ENCODE results near the gene NR2F1.

The NR2F1 gene

DNA sequence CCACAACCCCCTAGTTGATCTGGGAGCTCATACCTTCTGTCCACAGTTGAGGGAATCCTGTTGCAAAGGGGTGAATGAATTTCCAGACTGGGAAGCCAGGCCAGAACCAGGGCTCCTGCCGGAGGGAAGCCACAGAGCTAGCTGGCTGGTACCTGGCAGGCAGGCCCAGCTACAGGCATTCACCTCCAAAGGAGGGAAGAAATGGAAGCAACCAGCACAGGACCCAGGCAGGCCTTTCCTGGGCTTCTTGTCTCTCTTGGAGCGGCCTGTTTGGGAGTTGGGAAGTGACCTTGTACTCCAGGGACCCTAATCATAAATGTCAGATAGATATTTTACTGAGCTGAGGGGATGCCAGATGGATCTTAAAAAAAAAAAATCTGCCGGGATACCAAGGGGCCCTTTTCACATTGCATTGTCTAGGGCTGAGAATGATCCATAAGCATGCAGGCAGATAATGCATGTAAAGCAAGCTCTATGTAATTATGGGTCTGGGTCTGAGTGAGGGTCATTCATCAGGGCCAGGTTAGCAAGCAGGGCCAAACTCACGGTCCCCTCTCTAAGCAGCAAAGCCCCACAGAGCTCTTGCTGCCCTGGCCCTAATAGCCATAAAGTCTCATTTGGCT, 8.4 kb downstream of the NR2F1 start:
- DNase-seq: no peak

DNA sequence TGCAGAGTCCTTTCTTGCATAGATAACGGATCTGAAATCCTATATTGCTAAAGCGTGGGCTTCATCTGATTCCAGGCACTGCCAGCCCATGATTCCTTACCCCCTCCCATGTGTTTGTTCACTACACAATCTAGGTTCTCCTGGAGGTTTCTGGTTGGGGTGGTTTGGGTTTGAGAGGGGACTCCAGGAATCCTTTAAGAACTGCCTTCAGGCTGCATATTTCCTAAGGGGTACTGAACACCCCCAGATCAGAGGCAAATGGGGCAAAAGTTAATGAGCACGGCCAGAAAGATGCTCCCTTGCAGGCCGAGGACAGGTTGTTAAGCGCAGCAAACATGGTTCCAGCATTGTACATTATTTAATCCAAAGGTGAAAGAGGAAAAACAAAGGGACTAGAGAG, 9.9 kb downstream of the NR2F1 start:
- no peak for DNase-seq

DNA sequence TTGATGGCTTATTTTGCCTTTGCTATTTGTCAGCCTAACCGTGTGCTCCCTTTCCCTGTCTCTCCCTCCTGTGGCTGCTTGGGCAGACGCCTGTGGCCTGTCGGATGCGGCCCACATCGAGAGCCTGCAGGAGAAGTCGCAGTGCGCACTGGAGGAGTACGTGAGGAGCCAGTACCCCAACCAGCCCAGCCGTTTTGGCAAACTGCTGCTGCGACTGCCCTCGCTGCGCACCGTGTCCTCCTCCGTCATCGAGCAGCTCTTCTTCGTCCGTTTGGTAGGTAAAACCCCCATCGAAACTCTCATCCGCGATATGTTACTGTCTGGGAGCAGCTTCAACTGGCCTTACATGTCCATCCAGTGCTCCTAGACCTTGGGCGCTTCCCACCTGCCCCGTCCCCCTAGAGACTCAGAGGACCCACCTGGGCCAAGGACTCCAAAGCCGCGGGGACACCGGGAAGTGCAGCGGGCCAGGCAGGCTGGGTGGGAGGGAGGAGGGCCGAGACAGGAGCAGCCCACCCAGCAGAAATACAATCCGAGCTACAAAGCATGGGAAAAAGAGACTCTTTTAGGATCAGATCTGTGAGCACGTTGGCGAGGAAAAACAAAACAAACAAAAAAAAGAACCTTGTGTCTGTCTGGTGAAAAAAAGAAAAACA, 10.6 kb downstream of the NR2F1 start:
- DNase-seq: no peak

DNA sequence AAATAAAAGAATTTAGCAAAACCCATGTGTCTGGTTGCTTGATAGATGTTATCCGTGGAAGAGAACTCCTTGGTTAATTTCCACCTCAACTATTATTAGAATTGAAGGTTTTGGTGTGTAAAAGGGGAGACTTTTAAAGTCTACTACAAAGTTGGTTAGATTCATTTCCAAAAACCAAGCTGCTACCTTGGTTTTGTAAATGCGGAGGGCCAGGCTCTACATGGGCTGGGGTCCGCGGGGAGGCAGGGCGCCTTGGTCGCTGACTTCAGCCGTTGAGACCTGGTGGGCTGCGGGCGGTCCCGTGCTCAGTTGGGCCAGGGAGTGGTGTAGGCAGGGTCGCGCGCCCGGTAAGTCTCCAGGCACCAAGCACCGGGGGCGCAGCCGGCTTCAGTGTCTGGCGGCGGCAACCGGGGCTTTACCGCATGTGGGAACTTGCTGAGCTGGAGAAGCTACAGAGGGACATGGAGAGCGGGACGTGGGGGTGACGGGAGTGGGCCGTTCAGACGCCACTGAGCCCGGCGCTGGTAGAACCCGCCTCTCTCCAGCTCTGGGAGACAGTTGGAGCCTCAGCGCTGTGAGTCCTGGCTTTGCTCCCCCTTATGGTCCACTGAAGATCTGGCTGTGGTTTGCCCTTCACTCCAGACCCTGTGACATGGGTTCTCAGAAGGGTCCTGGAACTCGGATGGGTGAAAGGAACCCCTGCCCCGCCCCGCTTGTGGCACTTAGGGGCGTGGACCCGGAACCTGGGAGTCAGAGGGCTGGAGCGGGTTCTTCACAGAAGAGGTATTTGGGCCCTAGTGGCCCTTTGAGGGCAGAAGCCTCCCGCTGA, 11.8 kb downstream of the NR2F1 start:
- no peak for DNase-seq

DNA sequence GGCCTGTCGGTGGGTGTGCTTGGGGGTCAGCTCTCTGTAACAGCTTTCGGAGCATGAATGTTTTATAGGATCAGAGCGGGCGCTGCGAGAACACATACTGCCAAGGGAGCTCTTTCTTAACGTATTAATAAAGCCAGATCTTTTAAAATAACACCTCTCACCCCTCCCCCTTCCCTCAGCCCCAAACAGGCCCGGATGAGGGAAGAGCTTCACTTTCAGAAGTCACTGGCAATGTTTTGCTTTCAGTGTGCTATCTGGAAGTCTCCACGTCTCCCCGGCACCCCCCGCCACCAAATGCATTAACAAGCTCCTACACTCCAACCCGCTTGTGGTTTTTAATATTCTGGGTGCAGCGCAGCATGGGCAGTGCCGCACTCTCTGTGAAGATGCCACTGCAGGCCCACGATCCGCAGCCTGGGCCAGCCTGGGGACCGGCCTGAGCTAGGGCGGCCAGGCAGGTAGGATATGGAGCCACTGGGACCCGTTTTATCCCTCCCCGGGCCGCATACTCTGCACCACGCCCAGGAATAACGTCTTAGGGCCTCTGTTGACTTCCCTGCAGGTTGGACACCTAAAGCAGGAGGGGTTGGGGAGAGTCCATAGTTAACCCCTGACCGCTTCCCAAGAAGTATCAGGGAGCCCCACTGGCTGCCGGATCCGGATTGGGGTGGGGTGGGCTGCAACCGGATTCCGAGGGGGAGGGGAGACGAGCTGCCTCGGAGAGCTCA, 12.6 kb downstream of the NR2F1 start:
- DNase-seq: no peak

DNA sequence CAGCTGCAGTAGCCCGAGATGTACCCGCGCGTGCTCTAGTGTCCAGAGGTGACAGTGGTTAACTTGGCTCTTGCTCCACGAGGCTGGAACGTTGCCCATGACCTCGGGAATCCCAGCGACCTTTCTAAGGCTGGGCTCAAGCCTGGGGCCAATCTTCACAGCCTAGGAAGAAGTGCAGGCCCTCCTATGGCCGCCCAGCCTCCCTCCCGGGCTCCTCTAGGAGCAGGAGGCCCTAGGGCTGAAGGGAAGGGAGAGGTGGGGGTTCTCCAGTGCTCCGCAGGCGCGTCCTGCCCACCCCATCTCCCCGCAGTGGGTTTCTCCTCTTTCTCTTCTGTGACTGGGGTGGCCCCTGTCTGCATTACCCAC, 13.3 kb downstream of the NR2F1 start:
- no peak for DNase-seq

DNA sequence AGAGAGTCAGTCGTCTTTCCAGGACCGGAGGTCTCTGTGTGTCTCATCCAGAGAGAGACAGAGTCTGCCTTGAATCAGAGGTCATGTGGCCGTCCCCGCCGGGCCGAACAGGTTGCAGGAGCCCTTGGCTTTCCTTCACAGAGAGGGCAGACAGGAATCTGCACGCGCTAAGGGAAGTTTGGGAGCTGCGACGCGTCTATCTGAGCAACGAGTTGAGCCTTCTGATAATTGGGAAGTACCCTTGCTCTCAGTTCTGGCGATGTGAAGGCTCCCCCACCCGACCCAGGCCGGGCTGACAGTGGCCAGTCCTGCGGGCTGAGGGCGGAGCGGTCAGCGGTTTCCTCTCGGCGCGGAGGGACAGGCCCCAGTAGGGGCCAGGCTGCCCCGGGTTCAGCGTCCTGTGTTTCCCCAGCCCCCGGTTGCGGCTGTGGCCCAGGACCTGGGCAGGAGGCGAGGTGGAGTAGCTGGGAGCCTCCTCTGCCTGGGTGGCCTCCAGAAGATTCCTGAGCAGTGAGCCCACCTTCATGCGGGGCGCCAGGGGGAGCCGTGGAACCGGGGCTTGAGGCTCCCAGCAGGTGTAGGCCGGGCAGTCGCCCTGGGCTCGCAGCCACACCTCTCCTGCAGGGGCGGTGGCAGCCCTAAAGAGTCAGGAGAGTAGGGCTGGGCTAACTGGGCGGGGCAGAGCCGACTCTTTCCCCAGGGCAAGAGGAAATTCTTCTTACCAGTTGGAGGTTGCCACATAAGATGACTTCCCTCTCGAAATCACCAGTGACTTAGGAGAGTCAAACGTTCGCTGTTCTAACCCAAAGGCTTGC, 13.9 kb downstream of the NR2F1 start:
- DNase-seq: no peak

DNA sequence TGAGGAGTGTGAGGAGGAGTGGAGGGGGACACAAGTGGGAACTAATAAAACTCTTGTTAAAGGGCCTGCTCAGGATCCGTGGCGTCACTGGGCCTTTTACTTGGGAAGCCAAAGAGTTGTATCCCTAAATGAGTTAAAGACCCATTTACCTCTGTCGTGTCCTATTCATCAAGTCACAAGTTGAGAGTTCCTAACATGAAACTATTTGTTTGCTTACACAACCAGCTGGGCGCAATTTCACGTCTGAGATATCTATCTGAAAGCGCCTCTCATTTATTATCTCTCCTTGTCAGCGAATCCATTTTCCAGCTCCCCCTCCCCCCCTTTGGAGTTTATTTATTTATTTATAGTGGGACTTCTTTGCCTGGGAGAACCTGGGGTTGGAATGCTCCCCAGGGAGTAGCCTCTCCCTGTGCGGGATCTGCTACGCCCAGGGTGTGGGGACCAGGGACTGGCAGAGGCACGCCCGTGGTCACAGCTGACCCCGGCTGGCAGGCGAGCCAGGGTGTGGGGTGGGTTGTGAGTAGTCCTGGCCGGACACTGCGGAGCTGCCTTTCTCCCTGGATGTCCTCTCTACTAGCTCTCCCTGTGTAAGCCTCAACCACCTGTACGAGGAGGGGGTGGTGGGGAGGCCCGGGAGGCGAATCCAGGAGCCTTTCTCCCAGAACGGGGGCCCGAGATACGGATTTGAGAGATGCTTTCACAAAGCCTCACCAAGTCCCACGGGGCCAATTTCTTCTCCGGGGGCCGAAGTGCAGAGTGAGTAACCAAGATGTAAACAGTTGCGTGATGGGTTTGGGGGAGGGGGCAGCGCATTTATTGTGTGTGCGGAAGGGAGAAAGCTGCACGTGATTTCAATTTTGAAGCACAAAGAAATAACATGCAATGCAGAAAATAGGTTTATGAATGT, 15.3 kb downstream of the NR2F1 start:
- no peak for DNase-seq

DNA sequence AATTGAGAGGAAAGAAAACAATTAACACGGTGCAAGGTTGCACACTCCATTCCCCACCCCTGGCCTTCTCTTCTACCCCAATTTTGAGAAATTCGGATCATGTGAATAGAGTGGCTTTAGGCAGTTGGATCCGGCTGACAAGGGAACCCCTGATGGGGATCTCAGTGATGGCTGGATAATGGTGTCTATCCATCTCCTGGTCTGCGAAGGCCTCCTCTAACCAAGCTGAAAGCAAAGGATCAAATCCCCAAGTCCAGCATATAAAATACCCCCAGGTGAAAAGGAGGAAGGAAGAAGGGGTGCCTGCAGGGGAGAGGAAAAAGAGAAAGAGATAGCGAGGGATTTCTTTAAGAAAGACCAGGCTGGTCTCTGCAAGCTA, 16.0 kb downstream of the NR2F1 start:
- DNase-seq: no peak

DNA sequence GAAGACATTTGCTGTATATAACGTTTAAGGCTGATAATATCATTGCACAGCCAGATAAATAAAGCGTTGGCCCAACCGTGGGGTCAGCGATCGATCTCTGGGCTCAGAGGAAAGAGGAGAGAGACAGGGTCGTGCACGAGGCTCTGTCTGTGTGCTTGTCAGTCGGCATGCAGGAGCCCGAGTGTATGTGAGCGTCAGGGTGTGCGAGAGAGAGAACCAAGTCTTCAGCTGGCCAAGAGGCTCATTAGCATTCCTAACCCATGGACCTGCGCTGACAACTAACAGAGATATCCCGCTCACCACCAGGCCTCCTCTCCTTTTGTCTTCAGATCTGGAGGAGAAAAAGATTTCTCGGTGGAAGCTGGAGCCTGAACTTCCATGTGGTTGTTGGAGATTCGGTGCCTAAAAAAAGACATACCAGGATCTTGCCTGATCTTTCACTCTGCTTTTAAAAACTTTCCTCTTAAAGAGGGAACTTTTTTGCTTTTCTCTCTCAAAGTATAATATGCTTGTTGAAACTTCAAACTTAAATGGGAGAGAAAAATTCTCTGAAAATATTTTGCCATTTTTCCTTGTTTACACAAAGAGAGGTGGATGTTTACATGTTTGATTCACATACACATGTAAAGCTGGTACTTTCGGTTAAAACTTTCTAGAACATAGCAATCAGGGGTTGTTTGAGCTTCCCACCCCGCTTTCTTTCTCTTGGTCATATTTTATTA, 16.5 kb downstream of the NR2F1 start:
- DNase-seq: no peak

DNA sequence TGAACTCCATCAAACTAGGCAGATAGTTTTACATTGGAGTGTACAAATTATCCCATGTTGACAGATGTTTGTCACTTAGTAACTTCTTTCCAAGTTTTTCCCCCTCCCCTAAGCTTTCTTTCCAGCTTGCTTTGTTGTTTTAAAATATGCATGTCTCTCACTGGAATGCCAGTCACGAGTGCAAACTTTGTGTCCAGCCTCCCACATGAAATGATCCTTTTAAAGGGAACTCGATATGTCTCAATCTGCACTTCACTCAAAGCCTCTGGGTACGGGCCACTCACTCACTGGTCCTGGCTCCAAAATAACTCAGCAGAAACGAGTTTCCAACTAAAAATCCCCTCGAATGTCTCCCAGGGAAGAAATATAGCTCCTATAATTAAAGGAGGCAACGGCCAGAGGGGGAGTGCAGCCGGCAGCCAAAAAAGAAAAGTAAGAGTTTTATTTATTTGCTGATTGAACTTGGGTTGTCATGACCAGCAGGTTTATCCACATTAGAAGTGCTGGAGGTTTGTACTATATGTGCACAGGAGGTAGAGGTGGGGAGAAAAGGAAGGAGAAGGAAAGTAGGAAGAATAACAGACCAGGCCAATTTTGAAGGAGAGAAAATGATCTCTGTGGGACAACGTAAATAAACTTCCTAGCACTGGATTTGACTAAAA, 17.5 kb downstream of the NR2F1 start:
- no peak for DNase-seq

DNA sequence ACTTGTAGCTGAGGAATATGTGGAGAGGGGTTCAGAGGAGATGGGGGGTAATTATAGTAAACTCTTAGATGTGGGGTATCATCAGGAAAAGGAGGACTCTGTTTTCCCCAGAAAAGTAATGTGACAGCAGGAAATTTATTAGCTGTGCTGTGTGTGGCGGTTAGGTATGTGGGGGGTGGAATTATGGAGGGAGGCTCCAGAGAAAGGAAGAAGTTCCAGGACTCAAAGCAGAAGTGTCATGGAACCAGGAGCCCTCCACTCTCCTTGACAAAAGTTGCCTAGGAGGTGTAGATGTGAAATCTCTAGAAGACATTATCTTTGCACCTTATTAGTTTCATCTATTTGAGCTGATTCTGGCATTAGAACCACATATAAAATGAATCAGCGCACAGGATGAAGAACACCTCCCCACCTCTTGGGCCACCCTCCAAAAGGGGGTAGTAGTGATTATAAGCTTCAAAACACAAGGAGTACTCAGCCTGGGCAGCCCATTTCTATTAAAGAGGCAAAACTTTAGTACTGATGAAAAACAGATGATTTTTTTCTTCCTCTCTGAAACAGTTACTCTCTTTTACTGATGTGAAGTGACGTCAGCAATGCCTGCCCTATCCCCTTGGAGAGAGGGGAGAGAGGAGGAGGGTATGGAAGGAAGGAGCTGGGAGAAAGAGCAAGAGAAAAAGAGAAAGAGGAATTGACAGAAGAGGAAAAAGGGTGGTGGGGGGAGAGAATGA, 18.2 kb downstream of the NR2F1 start:
- DNase-seq: no peak

DNA sequence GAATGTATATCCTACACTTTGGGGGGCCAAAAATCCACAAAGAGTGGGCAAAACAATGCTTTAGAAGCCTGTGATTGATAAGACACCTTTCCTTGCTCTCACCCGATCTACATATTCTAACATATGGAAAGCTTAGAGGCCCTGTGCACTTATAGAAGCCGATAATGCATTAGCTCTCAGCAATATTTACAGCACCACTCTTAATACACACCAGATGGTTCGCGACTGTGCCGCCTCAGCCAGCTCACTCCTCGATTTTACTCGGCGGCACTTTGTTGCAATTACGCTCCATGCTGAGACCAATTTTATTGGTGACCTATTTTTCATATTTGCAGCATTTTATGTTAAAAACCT, 18.8 kb downstream of the NR2F1 start:
- DNase-seq: no peak

DNA sequence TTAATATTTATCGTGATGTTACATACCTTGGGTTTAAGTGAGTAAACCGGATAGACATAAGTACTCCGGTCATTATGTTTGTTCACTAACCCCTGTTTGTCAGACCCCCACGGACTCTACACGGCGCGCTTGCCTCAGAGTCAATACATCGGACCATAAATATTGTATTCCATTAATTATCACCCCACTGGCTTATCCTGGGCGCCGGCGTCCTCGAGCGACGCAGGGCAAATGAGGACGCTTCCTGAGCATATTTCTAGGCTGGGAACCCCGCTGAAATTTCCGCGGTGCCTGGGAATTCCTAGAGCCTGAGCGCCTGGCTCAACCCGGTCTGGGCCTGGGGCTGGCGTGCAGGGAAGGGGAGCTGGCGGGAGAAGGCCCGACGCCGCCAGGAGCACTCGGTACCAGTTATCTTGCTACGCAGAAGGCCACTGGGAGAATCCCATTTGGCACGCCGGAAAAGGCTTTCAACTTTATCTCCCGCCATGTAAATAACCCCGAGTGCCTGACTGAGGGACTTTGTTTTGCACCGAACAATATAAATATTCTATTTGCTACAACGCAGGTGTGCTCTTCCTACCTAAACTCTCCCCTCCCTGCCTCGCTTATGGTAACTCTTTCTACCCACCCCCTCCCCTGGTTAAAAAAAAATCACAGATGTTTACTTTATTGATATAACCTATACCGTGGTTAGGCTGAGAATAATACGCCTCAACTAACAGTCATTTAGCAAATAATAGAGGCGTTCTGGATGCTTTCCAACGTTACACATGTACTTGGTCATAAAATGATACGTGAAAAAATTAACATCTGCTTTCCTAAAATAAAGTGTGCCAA, 19.4 kb downstream of the NR2F1 start:
- DNase-seq: no peak

DNA sequence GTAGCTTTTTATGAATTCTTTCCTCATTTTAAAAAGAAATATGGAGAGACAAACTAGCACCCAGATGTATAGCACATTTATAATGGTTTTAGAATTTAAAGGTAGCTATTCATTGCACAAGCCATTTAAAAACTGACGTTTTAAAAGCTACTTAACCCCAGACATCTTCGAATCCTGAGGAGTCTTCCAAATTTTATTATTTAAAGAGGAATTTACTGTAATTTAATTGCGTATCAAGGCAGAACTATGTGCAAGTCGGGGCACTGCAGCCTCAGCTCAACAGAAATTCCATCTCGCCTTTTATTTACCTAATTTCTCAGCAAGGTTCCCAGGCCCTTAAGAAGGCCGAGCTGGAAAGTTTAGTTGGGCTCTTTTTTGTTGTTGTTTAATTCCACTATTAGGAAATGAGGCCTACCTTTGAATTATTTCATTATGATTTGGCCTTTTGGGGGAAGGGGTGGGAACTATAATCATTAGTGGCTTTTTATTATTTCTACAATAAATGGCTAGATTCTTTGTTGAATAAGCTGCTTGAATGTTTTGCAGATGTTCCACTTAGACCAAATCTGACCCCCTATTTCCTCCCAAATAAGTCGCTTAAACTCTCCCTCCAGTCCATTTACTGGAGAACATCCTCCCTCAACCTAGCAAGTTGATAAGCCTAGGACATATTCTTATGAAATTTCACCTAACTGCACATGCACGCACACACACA, 20.2 kb downstream of the NR2F1 start:
- no peak for DNase-seq

DNA sequence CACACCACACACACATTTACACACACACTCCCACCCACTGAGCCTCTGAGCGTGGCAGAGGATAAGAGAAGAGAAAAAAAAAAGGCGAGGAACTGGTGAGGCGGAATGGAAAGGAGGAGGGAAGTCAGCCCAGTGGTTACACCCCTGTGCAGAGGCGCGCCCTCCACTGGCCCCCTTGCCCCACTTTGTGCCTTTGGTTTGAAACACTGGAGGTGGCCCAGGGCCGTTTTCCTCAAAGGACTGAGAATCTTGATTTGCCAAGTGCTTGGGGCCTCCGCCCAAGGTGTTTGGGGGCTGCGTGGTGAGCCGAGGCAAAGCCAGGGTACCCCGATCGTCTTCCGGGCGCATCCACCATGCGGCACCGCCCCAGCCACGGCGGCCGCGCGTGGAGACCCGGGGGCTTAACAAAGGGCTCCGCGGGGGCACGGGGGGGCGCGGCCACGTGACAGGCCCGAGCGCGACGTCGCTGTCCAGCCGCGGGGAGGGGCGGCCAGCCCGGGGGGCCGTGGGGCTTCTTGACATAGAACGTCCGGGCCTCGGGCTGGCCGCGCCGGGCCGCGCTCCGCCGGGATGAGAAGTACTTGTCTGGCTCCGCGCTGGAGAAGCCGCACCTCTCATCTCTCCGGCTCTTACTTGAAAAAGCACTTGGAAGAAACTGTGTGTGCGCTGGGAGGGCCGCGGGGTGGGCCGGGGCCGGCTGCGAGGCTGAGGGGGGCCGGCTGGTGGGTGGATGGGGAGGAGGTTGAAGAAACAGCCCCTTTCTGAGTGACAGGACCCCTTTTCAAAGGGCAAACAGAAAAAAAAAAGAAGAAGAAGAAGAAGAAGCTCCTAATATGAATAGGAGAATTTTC, 21.0 kb downstream of the NR2F1 start:
- DNase-seq: no peak
